B cell (primary cell): ENCODE measurements around the gene METTL8.

Experiments
- EZH2 ChIP-seq: IDR thresholded peaks from 2 replicates; pipeline ENCODE4 v1.6.1; 2012; ENCODE audit warnings: borderline replicate concordance, low read depth, mild to moderate bottlenecking, moderate library complexity, low read length; ENCODE audit not compliant: insufficient read depth, poor library complexity, severe bottlenecking
- TF ChIP-seq, protein P1 (sequence below): fragments of 200-600 bp; IDR thresholded peaks from one replicate; pipeline ENCODE4 v1.8.0; 2022; ENCODE audit warnings: antibody characterized with exemption, mild to moderate bottlenecking

DNA sequence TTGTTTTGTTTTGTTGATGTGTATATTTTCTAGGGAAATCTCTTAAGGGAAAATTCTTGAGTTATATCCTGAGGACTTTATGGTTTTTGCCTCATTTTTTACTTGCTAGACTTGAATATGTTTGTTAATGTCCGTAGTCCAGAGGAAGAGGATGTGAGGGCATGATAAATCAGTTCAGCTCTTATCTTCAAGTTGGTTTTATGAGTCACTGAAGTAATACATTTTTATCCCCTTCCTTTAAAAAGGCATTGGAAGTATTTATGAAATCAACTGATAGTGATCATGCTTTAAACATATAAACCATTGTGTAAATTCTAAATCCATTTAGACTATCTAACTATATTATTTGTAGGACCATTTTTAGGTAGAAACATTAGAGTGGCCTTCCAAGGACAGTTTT is 44.6 kb upstream of the METTL8 start:
- TF ChIP-seq, protein P1, sequence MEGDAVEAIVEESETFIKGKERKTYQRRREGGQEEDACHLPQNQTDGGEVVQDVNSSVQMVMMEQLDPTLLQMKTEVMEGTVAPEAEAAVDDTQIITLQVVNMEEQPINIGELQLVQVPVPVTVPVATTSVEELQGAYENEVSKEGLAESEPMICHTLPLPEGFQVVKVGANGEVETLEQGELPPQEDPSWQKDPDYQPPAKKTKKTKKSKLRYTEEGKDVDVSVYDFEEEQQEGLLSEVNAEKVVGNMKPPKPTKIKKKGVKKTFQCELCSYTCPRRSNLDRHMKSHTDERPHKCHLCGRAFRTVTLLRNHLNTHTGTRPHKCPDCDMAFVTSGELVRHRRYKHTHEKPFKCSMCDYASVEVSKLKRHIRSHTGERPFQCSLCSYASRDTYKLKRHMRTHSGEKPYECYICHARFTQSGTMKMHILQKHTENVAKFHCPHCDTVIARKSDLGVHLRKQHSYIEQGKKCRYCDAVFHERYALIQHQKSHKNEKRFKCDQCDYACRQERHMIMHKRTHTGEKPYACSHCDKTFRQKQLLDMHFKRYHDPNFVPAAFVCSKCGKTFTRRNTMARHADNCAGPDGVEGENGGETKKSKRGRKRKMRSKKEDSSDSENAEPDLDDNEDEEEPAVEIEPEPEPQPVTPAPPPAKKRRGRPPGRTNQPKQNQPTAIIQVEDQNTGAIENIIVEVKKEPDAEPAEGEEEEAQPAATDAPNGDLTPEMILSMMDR = no peak
- no peak for TF ChIP-seq EZH2
